Uterus (tissue), 4 donors: ENCODE data around the gene RPAIN. TPM values are rescaled to one million over a fixed set of nuclear protein-coding genes. Genes with fewer than 3 reads are reported as not detected.

Experiments used
- DNase-seq, 2 donors: peaks; one replicate each; pipeline ENCODE4 v3.0.0-alpha.2; 2019 to 2020
- H3K27ac ChIP-seq, 2 donors: fragments of 200-600 bp; sonication (generic); 1 replicate in 1 of 2; 2 replicates in 1 of 2; pipeline ENCODE4 v1.5.1; 2016 to 2018
- H3K27me3 ChIP-seq, 2 donors: fragments of 200-600 bp; sonication (generic); one replicate each; pipeline ENCODE4 v1.5.1; 2018 to 2019; ENCODE audit warnings: control low read depth in 1 of 2
- H3K36me3 ChIP-seq, 2 donors: fragments of 200-600 bp; sonication (generic); one replicate each; pipeline ENCODE4 v1.5.1; 2019; ENCODE audit warnings: control low read depth in 1 of 2
- H3K4me1 ChIP-seq, 2 donors: fragments of 200-600 bp; sonication (generic); one replicate each; pipeline ENCODE4 v1.5.1; 2018 to 2019; ENCODE audit warnings: control low read depth in 1 of 2
- H3K4me3 ChIP-seq, 2 donors: fragments of 200-600 bp; sonication (generic); 1 replicate in 1 of 2; 2 replicates in 1 of 2; pipeline ENCODE4 v1.5.1; 2018 to 2019; ENCODE audit warnings: mild to moderate bottlenecking in 1 of 2
- H3K9me3 ChIP-seq, 2 donors: fragments of 200-600 bp; sonication (generic); one replicate each; pipeline ENCODE4 v1.5.1; 2019; ENCODE audit warnings: control low read depth in 1 of 2
- POLR2A ChIP-seq, 2 donors: fragments of 450-650 bp; IDR thresholded peaks; one replicate each; pipeline ENCODE4 v1.6.1; 2016; ENCODE audit warnings: antibody characterized with exemption in 2 of 2, mild to moderate bottlenecking in 1 of 2, moderate library complexity in 1 of 2
- intact Hi-C: fragments of 100-400 bp; cut with DNase I; formaldehyde crosslinking; loops from one replicate; pipeline ENCODE4 v1.15.1; 2023; ENCODE audit warnings: low total_unique reads
- total RNA-seq, 4 donors: library from RNA; depleted of rRNA in 3 of 4; stranded (reverse); fragments of >200 nt in 3 of 4; gene quantifications; one replicate each; pipeline versions ENCODE4 v1.1.0 to v1.2.4, GENCODE V29; 2014 to 2023
- TF ChIP-seq, protein P1 (sequence below), 4 experiments: fragments of 200-600 bp in 2 of 4; fragments of 450-650 bp in 2 of 4; sonication (generic) in 2 of 4; IDR thresholded peaks; one replicate each; pipeline ENCODE4 v1.5.1; 2016 to 2019; ENCODE audit warnings: antibody characterized with exemption in 4 of 4, mild to moderate bottlenecking in 2 of 4, moderate library complexity in 1 of 4
- donor health status: DM: yes; HTN: yes; CAD: no.

Gene RPAIN
- total RNA-seq, 4 donors from 2014 or later, result 38.7 to 78.8 (median 46.9) TPM

GRCh38 chr17:5379351-5380107 lies 40.5 kb upstream of the RPAIN start:
- intact Hi-C loops, result no loop called here
- no peak for TF ChIP-seq POLR2A (IDR thresholded peaks at IDR 0.05)
- TF ChIP-seq, protein P1, sequence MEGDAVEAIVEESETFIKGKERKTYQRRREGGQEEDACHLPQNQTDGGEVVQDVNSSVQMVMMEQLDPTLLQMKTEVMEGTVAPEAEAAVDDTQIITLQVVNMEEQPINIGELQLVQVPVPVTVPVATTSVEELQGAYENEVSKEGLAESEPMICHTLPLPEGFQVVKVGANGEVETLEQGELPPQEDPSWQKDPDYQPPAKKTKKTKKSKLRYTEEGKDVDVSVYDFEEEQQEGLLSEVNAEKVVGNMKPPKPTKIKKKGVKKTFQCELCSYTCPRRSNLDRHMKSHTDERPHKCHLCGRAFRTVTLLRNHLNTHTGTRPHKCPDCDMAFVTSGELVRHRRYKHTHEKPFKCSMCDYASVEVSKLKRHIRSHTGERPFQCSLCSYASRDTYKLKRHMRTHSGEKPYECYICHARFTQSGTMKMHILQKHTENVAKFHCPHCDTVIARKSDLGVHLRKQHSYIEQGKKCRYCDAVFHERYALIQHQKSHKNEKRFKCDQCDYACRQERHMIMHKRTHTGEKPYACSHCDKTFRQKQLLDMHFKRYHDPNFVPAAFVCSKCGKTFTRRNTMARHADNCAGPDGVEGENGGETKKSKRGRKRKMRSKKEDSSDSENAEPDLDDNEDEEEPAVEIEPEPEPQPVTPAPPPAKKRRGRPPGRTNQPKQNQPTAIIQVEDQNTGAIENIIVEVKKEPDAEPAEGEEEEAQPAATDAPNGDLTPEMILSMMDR (IDR thresholded peaks at IDR 0.05), result no peak
- no peak for DNase-seq
- Histone ChIP-seq H3K27ac (no peak overlapping the region), H3K36me3 (no peaks in the 10 kb centered on the region), H3K4me1 (no peaks in the 10 kb centered on the region), H3K9me3 (no peaks in the 10 kb centered on the region), H3K27me3 (no peaks in the 10 kb centered on the region), H3K4me3 (no peak overlapping the region)

DNA sequence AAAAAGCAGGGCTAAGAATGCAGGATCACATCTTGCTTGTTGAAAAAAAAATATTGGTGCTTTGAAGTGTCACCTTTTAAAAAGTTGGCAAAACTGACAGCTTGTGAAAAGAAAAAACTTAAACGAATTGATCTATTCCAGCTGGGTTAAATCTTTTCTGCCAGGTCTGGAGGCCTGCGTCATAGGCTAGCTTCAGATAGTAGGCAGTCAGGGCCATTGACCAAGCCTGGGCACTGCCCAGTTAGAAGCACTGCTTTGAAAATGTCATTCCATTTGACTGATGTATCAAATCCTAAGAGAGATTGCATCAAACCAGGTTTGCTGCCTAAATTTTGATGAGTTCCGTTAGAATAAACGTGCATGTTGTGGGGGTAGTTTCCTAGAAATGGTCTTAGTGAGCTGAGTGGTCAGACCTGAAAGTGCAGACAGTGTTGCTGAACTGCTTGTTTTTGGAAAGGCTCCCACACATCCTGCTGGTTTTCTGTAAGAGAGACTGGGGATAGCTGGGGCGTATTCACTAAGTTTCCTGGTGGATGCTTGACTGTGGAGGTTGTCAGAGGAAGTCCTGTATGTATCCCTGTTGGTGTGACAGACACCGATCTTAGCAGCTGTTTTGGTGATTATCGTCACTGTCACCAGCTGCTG lies 39.4 kb upstream of the RPAIN start:
- no peaks in the 10 kb centered on the region for H3K27me3 ChIP-seq
- intact Hi-C loops, result no loop called here
- TF ChIP-seq POLR2A (IDR thresholded peaks at IDR 0.05), result no peak
- TF ChIP-seq, protein P1 (IDR thresholded peaks at IDR 0.05), result no peak
- no peaks in the 10 kb centered on the region for H3K9me3 ChIP-seq
- no peaks in the 10 kb centered on the region for H3K36me3 ChIP-seq
- H3K4me3 ChIP-seq, result no peak overlapping the region
- DNase-seq, result no peak
- H3K4me1 ChIP-seq, result no peaks in the 10 kb centered on the region
- no peak overlapping the region for H3K27ac ChIP-seq

GRCh38 chr17:5381542-5381941 lies 38.4 kb upstream of the RPAIN start:
- intact Hi-C loops, result no loop called here
- TF ChIP-seq, protein P1 (IDR thresholded peaks at IDR 0.05), result no peak
- no peak for TF ChIP-seq POLR2A (IDR thresholded peaks at IDR 0.05)

DNA sequence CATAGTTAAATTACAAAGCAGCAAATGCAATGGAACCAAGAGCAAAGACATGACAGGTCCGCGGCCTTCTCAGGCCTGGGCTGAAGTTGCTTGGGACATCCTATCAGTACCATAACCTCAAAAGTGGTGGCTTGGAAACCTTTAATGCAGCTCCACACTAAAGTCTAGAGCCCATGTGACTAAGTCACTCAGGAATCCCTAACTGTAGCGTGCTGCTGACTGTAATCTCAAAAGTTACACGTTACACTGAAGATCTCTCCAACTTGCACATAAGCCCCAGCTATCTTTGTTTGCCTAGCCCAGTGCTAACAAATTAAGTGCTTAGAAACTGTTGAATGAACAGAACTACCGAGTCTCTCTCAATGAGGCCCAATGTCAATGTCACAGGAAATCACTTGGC lies 28.3 kb upstream of the RPAIN start:
- no peak overlapping the region for H3K4me3 ChIP-seq
- no peak for DNase-seq
- intact Hi-C loops, result no loop called here
- H3K27ac ChIP-seq, result no peak overlapping the region
- no peaks in the 10 kb centered on the region for H3K27me3 ChIP-seq
- no peaks in the 10 kb centered on the region for H3K4me1 ChIP-seq
- no peaks in the 10 kb centered on the region for H3K36me3 ChIP-seq
- TF ChIP-seq POLR2A (IDR thresholded peaks at IDR 0.05), result no peak
- TF ChIP-seq, protein P1 (IDR thresholded peaks at IDR 0.05), result no peak
- H3K9me3 ChIP-seq, result no peaks in the 10 kb centered on the region

More at GRCh38 chr17:5381542-5381941, 38.4 kb upstream of the RPAIN start:
- Histone ChIP-seq H3K4me1 (no peaks in the 10 kb centered on the region), H3K27me3 (no peaks in the 10 kb centered on the region), H3K36me3 (no peaks in the 10 kb centered on the region), H3K27ac (no peak overlapping the region), H3K9me3 (no peaks in the 10 kb centered on the region), H3K4me3 (no peak overlapping the region)
- DNase-seq, result no peak

DNA sequence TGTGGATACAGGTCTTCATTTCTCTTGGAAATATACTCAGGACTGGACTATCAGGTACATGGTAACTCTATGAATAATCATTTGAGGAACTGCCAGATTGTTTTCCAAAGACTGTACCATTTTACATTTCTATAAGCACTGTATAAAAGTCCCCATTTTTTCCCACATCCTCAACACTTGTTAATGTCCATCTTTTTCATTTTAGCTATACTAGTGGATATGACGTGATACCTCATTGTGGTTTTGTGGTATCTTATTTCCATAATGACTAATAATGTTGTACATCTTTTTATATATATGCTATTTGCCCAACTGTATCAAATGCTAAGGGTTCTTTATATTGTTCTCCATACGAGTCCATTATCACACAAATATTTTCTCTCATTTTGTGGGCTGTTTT lies 23.4 kb upstream of the RPAIN start:
- Histone ChIP-seq H3K4me3 (no peak overlapping the region), H3K9me3 (no peaks in the 10 kb centered on the region), H3K27ac (no peak overlapping the region), H3K27me3 (no peaks in the 10 kb centered on the region), H3K36me3 (no peaks in the 10 kb centered on the region), H3K4me1 (no peaks in the 10 kb centered on the region)
- intact Hi-C loops, result no loop called here
- TF ChIP-seq, protein P1 (IDR thresholded peaks at IDR 0.05), result no peak
- TF ChIP-seq POLR2A (IDR thresholded peaks at IDR 0.05), result no peak
- DNase-seq, result no peak
